ENCODE data around the gene MUSK. TPM values are rescaled to one million over a fixed set of nuclear protein-coding genes. Genes with fewer than 3 reads are reported as not detected.
"Not testable (repeated sequence)": the region's sequence is repeated elsewhere in the genome, so short reads cannot be mapped to it uniquely, and the experiment has no call there.

The MUSK gene
- total RNA-seq, 1 donor from 2014 or later = 1.3 TPM

GRCh38 chr9:110751971-110752370 is 83.4 kb downstream of the MUSK start:
- ATAC-seq (no peak), DNase-seq (no peak)
- intact Hi-C loops (cut with micrococcal nuclease) = no loop called here

GRCh38 chr9:110752766-110753165 is 84.2 kb downstream of the MUSK start:
- ATAC-seq = no peak
- DNase-seq = no peak

GRCh38 chr9:110753731-110754231 is 85.2 kb downstream of the MUSK start:
- no peak for DNase-seq
- intact Hi-C loops (cut with micrococcal nuclease) = no loop called here
- peak; percentile 50 for ATAC-seq

More at GRCh38 chr9:110752766-110753165, 84.2 kb downstream of the MUSK start:
- intact Hi-C loops (cut with micrococcal nuclease) = no loop called here

GRCh38 chr9:110755179-110755578 is 86.6 kb downstream of the MUSK start:
- DNase-seq = no peak
- intact Hi-C loops (cut with micrococcal nuclease) = no loop called here
- ATAC-seq = no peak

- intact Hi-C loops (cut with micrococcal nuclease) = no loop called here
- ATAC-seq = no peak
- no peak for DNase-seq
Measured at GRCh38 chr9:110758201-110758600, 89.6 kb downstream of the MUSK start.

GRCh38 chr9:110762783-110763182 is 94.2 kb downstream of the MUSK start:
- no peak for ATAC-seq
- no peak for DNase-seq
- intact Hi-C loops (cut with micrococcal nuclease) = no loop called here

- intact Hi-C loops (cut with micrococcal nuclease) = no loop called here
- DNase-seq (no peak), ATAC-seq (no peak)
Measured at GRCh38 chr9:110763568-110763967, 95.0 kb downstream of the MUSK start.

GRCh38 chr9:110764006-110764405 is 95.4 kb downstream of the MUSK start:
- intact Hi-C loops (cut with micrococcal nuclease) = no loop called here
- ATAC-seq = no peak

GRCh38 chr9:110765926-110766325 is 97.3 kb downstream of the MUSK start:
- no peak for ATAC-seq
- intact Hi-C loops (cut with micrococcal nuclease) = no loop called here
- no peak for DNase-seq

More at GRCh38 chr9:110764006-110764405, 95.4 kb downstream of the MUSK start:
- DNase-seq = no peak

GRCh38 chr9:110767559-110768063 is 99.0 kb downstream of the MUSK start:
- DNase-seq (peak; percentile 76), ATAC-seq (peak; percentile 99)
- intact Hi-C loops (cut with micrococcal nuclease) = no loop called here

- ATAC-seq (no peak), DNase-seq (no peak)
- intact Hi-C loops (cut with micrococcal nuclease) = no loop called here
Measured at GRCh38 chr9:110768886-110769285, 100.3 kb downstream of the MUSK start.

GRCh38 chr9:110769667-110770066 is 101.1 kb downstream of the MUSK start:
- intact Hi-C loops (cut with micrococcal nuclease) = no loop called here
- no peak for DNase-seq
- no peak for ATAC-seq

GRCh38 chr9:110775724-110776123 is 107.1 kb downstream of the MUSK start:
- no peak for DNase-seq
- intact Hi-C loops (cut with micrococcal nuclease) = no loop called here
- ATAC-seq = no peak

- intact Hi-C loops (cut with micrococcal nuclease) = no loop called here
Measured at GRCh38 chr9:110776221-110776620, 107.6 kb downstream of the MUSK start.

GRCh38 chr9:110777196-110777875 is 108.7 kb downstream of the MUSK start:
- intact Hi-C loops (cut with micrococcal nuclease) = no loop called here
- DNase-seq (no peak), ATAC-seq (peak; percentile 18)

More at GRCh38 chr9:110776221-110776620, 107.6 kb downstream of the MUSK start:
- no peak for ATAC-seq
- DNase-seq = no peak

- ATAC-seq (no peak), DNase-seq (no peak)
- intact Hi-C loops (cut with micrococcal nuclease) = no loop called here
Measured at GRCh38 chr9:110777876-110778215, 109.3 kb downstream of the MUSK start.

GRCh38 chr9:110782701-110783100 is 114.1 kb downstream of the MUSK start:
- ATAC-seq (no peak), DNase-seq (no peak)
- intact Hi-C loops (cut with micrococcal nuclease) = no loop called here

GRCh38 chr9:110784309-110784708 is 115.7 kb downstream of the MUSK start:
- intact Hi-C loops (cut with micrococcal nuclease) = no loop called here
- ATAC-seq = no peak

GRCh38 chr9:110785166-110785565 is 116.6 kb downstream of the MUSK start:
- intact Hi-C loops (cut with micrococcal nuclease) = no loop called here
- DNase-seq (no peak), ATAC-seq (no peak)

More at GRCh38 chr9:110784309-110784708, 115.7 kb downstream of the MUSK start:
- DNase-seq = no peak

- DNase-seq; ATAC-seq; intact Hi-C loops (cut with micrococcal nuclease): not testable (repeated sequence)
Measured at GRCh38 chr9:110788396-110788795, 119.8 kb downstream of the MUSK start.

- intact Hi-C loops (cut with micrococcal nuclease) = no loop called here
- DNase-seq (no peak), ATAC-seq (no peak)
Measured at GRCh38 chr9:110788871-110789270, 120.3 kb downstream of the MUSK start.
